WI38 (cell line): ENCODE data around the gene PDZRN4.
"Not testable (repeated sequence)": the region's sequence is repeated elsewhere in the genome, so short reads cannot be mapped to it uniquely, and the experiment has no call there.

Experiments
- H3K4me3 ChIP-seq: 2 replicates; pipeline ENCODE4 v1.5.1; 2011; ENCODE audit warnings: low read depth, mild to moderate bottlenecking, control low read depth, low read length
- CTCF ChIP-seq: IDR thresholded peaks from 2 replicates; pipeline ENCODE4 v1.5.1; 2012; ENCODE audit warnings: low read depth, mild to moderate bottlenecking, control low read depth, low read length

PDZRN4 gene

DNA sequence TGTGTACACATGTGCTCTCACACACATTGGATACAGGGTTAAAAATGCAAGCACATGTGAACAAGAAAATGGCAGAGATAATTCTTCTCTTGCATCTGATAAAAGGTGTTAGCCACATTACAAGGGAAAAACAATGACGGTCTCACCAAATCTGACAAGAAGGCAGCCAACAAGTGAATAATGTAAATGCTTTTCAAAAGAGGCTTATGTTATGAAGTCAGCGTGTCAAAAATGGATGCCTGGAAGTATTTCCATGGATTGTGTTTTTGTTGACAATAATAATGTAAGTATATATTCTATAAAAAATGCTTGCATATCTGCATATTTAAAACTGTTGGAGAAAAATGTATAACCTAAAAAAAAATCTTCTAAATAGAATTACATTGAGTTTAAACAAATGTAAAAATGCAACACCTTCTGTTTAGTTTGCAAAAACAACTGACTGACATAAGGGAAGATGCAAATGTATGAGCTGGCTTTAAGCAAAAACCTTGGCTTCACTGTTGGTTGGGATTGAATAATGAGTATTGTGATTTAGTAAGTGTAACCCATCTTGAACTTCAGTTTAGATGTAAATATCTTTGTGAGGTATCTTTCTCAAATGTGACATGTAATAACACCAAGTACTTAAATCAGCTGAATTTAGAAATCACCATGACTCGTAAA, 424.9 kb downstream of the PDZRN4 start:
- TF ChIP-seq CTCF = no peak
- no peak overlapping the region for H3K4me3 ChIP-seq

- not testable (repeated sequence) for H3K4me3 ChIP-seq
Observed at GRCh38 chr12:41615174-41615573, 427.1 kb downstream of the PDZRN4 start.

DNA sequence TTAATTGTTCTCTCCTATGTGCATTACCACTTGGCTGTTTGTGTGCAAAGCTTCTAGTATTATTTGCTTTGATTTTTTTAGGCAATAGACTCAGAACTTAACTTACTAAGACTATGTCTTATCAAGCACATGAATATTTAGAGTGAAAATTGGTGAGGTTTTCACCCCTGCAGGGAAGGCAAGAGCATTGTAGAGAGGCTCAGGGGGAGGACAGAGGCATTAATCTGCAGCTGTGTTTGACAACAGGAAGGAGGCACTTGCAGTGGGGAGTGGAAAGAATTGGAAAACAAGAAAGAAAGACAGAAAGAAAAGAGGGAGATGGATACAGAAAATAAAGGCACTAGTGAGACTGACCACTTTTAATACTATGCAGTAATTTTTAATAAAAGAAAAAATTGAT, 431.6 kb downstream of the PDZRN4 start:
- no peak overlapping the region for H3K4me3 ChIP-seq

GRCh38 chr12:41621291-41621690, 433.2 kb downstream of the PDZRN4 start:
- H3K4me3 ChIP-seq = no peak overlapping the region
- no peak for TF ChIP-seq CTCF

More for the DNA sequence above, 431.6 kb downstream of the PDZRN4 start:
- no peak for TF ChIP-seq CTCF
